H1 (cell line): ENCODE results near the gene INPP5A.

ENCODE experiments used
- RFX5 ChIP-seq: IDR thresholded peaks from 2 replicates; pipeline ENCODE4 v1.6.1; 2011; ENCODE audit warnings: low read depth, low read length, improper control_type of control experiment, borderline replicate concordance
- TF ChIP-seq, protein P1 (sequence below), 3 experiments: IDR thresholded peaks; 1 replicate in 2 of 3; 2 replicates in 1 of 3; pipeline versions ENCODE4 v1.5.1 to v1.6.1; 2011; ENCODE audit warnings: low read length in 3 of 3, mild to moderate bottlenecking in 3 of 3, inconsistent platforms in 2 of 3, low read depth in 1 of 3, moderate library complexity in 1 of 3; ENCODE audit not compliant: insufficient read depth in 1 of 3; ENCODE audit errors: control extremely low read depth in 1 of 3

DNA sequence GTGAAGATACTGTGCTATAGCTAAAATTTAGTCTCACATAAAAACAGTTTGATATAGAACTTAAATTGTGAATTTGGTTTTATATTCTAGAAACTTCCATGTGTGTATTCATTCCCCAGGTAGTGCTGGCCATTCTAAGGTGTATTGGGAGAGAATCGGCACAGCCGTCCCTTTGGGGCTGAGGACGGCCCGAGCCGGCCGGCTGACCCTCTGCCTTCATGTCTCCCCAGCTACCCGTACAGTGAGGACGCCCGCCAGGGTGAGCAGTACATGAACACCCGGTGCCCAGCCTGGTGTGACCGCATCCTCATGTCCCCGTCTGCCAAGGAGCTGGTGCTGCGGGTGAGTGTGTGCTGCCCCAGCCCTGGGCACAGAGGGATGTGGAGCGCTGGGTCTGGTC lies 239.9 kb downstream of the INPP5A start:
- TF ChIP-seq, protein P1, sequence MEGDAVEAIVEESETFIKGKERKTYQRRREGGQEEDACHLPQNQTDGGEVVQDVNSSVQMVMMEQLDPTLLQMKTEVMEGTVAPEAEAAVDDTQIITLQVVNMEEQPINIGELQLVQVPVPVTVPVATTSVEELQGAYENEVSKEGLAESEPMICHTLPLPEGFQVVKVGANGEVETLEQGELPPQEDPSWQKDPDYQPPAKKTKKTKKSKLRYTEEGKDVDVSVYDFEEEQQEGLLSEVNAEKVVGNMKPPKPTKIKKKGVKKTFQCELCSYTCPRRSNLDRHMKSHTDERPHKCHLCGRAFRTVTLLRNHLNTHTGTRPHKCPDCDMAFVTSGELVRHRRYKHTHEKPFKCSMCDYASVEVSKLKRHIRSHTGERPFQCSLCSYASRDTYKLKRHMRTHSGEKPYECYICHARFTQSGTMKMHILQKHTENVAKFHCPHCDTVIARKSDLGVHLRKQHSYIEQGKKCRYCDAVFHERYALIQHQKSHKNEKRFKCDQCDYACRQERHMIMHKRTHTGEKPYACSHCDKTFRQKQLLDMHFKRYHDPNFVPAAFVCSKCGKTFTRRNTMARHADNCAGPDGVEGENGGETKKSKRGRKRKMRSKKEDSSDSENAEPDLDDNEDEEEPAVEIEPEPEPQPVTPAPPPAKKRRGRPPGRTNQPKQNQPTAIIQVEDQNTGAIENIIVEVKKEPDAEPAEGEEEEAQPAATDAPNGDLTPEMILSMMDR (IDR thresholded peaks at IDR 0.05; ENCODE audit: control extremely low read depth in 1 of 3, insufficient read depth in 1 of 3, low read depth in 1 of 3, low read length in 3 of 3): no peak
- TF ChIP-seq RFX5: no peak
